ENCODE results near the gene ASB13.

ASB13 gene

DNA sequence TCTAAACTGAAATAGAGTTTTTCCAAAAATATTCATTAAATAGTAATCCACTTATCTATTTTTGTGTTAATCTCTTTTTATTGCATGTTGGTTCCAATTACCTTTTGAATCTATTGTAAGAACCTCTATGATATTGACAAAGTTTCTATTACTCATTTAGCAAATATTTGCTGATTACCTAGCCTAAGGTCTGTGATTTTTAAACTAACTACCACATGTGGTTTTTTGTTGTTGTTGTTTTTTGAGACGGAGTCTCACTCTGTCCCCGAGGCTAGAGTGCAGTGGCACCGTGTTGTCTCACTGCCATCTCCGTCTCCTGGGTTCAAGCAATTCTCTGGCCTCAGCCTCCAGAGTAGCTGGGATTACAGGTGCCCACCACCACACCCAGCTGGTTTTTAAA is 2.0 kb upstream of the ASB13 start:
- no peak for DNase-seq

DNA sequence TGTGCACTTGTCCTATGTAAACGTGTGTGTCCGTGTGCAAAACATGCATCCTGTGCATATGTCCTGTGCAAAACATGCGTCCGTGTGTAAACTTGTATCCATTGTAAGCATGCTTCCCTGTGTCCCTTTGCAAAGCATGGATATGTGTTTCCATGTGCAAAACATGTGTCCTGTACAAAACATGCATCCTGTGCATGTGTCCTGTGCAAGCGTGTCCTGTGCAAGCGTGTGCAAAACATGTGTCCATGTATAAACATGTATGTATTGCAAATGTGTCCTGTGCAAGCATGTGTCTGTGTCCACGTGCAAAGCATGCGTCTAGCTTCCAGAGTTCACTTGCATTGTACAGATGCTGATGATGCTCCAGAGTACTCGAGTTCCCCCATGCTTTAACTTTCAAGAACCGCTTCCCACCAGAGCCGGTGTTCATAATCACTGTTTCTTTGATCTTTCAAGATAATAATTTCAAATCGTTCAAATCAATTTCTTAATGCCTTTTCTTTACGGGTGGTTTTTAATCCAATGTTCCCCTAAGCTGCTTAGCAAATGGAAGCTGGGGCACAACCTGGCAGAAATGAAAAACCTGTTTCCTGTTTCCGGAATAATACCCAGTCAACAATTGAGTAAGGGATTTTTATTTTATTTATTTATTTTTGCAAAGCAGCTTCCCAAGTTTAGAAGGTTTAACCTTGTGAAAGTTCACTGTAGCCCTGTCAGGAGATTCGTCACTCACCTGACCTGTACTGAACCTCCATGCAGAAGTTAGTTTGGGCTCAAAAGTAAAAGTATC is 641 bp upstream of the ASB13 start:
- no peak for DNase-seq

DNA sequence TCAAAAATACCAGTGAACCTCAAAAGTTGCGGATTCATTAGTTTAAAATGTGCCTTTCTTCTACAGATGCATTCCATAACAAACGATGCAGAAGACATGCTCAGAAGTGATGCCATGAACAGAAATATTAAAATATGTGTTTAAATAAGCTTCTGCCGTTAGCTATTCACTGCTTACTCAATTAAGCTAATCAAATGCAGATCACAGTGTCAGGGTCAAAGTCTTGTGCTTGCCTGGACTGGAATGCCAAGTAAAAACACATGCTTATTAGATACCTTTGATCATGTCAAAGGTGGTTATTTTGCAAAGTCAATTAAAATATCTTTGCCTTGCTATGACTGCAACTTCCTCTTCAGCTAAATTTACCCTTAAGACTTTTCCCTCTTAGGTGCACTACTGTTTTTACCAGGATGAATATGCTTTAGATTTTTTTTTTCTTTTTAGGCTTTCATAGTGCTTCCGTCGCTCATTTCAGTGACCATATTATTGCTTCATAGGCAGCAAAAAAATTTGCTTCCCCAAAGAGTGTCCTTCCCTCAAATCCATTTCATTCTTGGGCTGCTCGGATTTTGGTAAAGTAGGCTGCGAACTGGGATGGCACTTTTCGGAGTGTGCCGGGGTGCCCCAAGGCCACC is 905 bp downstream of the ASB13 start:
- DNase-seq: peak in 2 of 3 donors; percentile 24 to 35

DNA sequence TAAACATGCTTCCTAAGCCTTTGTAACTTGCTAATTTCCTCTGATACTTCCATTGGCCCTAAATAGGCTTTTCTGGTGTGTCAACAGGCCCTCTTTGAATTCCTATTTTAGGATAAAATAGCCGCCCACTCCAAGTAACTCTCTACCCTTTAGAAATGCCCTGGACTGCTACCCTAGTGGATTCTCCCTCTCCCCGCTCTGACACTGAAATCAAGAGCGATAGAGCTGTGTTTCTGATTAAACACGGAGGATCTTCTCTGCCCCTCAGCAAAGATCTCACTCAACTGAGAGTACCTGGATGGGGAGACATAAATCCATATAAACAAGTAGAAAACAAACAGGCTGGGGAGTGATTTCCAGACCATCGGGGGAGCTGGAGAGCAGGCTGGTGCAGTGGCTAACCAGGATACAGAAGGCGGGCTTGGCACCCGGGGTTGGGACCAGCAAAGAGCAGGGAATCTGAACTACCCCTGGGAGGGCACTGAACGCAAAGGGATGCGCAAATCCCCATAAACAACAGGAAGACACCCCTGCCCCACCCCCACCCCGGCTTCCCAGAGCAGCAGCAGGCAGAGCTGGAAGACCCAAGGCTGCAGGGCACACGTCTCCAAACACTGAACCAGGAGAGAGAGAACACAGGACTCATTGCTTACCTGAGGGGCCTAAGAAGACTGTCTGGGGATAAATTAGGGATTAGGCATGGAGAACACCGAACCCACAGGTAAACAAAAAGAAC is 2.5 kb downstream of the ASB13 start:
- DNase-seq: no peak

DNA sequence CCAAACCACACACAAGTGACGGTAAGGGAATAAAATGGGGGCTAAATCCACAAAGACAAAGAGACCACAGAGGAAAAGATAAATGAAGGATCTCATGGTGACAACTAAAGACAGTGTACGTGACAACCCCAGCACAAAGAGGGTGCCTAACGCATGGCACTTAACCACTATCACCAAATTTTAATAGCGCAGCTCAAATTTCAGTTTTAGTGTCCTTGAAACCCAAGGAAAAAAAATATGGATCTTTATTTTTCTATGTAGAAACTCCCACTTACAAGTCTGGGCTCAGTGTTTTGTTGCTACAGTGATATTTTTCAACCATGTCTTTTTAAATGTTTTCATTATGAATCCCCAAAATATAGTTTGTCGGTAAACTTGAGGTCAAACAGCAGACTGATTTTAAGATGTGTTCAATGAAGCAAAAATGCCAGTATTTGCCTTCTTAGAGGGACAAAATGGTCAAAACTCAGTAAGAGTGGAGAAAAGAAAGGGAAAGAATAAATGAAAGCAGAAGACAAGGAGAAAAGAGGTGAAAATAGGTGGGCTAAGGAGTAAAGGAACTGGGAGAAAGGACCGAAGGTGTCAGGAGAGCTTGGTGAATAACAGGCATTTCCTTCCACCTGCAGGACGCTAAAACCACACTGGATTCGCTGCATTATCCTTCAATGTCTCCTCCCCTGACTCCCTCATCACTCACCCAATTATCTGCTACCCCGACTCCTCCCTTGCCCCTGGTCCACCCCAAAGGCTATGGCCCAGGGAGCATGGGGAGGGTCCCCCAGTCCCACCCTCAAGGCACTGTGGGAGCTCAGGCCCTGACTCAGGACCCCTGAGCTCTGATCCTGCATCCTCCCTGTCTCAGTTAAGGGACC is 3.5 kb downstream of the ASB13 start:
- DNase-seq: no peak

DNA sequence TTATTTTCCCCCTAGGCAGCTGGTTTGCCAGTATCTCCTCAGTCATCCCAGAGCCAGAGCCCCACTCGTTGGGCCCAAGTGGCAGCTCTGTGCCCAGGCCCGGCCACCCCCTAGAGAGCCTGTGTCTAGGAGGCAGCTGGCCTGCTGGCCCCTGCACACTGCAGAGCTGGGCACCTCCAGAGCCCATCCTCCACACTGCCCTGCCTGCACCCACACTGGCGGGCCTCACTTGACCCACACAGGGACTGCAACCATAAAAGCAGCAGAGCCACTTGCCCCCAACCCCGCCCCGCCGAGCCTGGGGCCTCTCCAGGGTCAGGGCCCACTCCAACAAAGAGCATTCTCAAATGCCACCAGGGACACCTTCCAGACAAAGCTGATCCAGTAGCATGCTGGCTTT is 5.4 kb downstream of the ASB13 start:
- DNase-seq: no peak

DNA sequence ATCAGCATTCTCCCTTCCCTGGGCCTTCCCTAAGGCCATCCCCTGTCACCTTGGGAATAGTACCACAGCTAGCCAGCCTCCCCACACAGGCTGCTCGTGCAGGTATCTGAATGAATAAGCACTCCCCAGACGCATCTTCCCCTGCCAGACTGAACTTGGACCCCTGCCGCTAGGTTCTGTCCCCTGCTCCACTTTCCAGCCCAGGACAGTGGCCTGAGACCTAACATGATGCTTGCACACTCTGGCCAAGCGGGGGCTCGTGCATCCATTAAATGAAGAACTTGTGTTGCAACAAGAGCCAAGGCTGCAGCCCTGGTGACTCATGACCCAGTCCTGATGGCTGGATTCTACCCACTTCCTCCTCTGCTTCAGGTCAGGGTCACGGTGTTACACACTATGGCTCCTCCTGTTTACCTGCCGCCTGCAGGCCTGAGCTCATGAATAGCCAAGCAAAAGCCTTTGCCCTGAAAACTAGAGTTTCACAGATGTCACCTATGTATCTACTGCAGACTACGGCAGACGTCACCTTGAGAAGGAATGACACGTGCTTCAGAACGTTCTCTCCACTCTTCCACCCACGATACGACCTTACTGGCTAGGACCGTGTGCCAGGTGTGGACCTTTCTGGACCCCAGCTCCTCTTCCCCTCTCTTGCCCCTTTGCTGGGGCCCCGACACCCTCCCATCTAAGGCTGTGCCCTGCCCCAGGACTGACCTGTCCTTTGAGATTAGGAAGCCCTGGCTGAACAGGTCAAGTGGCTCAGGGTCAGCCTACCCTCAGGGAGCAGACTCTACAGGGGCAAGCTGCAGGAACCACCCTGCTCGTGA is 6.5 kb downstream of the ASB13 start:
- DNase-seq: peak; percentile 83 to 85 (median 84)

DNA sequence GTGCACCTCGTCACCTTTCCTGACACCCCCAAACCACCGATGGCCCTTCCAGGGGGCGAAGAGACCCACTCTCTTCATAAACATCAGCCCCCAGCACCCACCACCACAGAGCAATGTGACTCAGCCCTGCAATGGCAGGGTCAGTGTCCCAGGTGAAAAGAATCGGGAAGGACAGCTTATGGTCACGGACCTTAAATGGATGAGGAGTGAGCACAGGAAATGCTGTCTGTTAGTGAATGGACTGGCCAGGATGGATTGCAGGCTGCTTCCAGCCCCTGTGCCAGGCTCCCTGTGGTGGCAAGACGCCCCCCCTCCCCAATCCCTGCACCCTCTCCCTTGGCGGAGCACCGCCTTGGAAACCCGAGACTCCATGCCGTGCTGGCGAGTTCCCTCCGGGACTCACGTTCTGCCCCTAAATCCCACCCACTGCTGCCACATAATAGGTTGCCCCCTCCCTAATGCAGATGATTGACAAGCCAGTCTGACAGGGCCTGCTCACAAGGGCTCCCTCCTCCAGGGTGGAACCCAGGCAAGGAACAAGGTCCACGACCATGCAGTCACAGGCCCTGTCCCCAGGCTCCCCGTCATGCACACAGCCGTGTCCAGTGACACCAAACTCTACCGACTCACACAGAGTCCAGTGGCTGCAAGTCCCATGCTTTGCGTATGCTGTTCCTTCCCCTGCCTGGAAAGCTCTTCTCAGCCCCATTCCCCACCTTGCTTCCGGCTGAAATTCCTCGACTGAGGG is 7.3 kb downstream of the ASB13 start:
- no peak for DNase-seq

DNA sequence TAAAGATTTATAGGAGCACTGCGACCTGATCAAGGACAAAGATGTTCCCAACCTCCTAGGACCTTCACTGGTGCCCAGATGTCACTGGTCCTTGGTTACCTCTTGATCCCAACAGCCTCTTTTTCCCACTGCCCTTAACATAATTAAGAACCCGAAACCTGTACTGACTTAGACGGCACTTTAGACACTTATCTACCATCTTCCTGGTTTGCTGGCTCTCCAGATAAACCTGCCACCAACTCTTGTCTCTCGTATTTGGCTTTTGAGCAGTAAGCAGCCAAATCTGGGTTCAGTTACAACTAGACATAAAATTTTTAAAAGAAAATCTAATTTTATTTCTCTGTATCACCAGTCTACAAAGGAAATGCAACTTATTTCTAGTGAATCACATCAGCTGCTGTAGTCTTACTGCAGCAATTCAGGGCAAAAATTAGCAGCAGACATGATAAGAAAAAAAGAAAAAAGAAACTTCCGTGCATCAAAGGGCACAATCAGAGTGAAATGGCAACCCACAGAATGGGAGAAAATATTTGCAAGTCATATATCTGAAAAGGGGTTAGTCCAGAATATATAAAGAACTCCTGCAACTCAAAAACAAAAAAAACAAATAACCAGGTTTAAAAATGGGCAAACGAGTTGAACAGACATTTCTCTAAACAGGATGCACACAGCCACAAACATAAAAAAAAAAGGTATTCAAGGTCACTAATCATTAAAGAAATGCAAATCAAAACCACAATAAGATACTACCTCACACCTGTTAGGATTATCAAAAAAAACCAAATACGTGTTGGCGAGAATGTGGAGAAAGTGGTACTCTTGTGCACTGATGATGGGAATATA is 9.4 kb downstream of the ASB13 start:
- no peak for DNase-seq

DNA sequence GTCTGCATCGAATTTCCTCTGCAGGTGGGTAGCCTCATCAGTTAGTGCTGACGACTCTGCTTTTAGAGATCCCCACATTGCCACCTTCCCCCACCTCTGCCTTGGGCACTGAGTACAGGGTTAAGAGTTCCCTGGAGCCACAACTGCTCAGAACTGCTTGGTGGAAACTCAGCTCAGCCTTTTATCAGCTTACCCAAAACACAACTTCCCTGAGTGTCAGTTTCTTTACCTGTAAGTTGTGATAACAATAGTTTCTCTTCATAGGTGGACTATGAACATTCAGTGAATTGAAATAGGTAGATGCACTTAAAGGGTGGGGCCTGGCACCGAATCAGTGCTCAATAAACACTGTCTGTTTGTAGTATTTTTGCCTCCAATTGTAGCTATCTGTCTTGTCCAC is 11.3 kb downstream of the ASB13 start:
- no peak for DNase-seq

DNA sequence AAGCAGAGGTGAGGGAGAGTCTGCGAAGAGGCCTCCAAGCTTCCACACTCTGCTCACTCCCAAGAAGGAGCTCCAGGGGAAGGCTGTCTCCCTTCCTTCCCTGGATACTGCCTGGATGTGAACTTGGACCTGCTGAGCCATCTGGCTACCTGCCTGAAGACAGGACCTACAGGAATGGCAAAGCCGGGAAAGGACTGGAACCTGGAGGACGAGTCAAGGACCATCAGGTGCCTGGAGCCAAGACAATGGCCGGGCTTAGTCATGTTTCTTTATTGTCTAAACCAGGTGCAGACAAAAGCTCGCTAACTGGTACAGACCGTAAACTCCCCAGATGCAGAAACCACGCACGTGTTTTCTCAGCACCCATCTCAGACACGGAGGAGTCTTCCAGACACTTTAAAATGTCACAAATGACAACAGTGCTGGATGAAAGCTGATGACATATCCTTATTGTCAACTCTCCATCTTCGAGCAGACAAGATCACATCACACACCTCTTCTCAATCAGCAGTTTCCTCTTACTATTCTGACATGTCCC is 12.1 kb downstream of the ASB13 start:
- DNase-seq: no peak

DNA sequence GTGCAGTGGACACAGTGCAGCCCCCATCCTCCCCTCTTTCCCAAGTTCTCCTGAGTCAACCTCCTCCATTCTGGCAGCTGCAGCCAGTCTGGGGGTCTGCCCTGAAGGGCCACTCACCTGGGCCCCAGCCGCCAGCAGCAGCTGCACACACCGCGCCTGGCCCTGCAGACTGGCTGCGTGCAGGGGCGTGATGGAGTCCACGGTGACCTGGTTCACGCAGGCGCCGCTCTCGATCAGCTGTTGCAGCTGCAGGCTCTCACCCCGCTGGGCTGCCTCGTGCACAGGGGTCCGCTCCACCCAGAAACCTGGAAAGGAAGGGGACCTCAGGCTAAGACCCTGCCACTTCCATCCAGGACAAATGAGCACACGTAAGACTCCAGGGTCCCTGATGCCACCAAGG is 13.6 kb downstream of the ASB13 start:
- DNase-seq: no peak

DNA sequence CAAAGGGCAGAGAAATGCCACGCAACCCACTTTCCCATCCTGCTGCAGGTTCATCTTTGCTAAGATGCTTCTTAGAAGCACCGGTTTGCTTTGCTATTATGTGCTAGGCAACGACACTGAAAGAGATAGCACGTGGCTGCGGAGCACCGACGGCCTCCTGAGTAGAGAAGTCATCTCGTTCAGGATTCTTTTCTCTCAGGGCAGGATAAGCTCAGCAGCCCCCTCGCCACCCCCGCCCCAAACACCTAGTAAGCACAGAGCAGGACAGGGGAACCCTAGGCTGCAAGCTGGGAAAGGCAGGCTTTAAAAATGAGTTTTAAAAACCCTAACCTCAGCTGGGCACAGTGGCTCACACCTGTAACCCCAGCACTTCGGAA is 15.0 kb downstream of the ASB13 start:
- DNase-seq: no peak

DNA sequence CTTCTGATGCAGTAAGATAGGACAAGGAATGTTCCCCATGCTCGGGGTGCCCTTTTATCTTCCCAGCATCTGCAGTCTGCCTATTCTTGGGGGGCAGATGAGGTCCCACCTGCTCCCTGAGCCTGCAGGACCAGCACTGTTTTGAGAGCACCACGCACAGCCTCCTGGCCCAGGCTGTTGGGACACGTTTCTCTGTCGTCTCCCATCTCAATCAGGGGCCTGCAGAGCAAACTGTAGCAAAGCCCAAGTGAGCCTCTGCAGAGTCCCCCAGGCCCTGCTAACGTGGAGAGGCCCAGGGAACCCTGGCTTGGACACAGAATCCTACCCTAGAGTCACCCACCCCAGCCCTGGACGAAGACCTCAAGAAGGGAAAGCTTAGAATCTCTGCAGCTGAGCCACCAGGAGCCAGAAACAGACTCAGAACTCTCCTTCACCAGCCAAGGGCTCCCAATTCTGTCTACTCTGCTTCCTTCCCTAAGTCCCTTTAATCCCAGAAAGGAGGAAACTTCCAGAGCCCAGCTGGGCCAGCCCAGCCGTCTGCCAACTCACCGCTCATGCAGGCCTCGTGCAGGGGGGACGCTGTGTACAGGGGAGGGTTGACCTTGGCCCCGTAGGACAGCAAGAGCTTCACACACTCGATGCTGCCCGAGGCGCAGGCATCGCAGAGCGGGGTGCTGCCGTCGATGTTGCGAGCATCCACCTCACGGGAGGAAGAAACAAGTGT is 15.6 kb downstream of the ASB13 start:
- DNase-seq: no peak

DNA sequence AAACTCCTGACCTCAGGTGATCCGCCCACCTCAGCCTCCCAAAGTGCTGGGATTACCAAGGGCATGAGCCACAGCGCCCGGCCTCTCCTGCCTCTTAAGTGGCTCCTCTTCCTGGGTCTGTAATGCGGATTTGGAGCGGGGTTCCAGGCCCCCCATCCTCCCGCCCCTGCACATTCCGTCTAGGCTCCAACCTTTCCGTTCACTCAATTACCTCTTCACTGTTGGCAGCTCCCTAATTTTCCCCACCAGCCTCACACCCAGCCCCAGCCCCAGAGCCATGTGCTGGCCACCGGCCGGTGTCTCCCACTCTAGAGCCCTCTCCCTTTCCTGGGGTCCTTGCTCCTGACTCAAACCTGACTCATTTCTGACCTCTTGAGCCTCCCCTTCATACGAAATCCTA is 16.6 kb downstream of the ASB13 start:
- no peak for DNase-seq

DNA sequence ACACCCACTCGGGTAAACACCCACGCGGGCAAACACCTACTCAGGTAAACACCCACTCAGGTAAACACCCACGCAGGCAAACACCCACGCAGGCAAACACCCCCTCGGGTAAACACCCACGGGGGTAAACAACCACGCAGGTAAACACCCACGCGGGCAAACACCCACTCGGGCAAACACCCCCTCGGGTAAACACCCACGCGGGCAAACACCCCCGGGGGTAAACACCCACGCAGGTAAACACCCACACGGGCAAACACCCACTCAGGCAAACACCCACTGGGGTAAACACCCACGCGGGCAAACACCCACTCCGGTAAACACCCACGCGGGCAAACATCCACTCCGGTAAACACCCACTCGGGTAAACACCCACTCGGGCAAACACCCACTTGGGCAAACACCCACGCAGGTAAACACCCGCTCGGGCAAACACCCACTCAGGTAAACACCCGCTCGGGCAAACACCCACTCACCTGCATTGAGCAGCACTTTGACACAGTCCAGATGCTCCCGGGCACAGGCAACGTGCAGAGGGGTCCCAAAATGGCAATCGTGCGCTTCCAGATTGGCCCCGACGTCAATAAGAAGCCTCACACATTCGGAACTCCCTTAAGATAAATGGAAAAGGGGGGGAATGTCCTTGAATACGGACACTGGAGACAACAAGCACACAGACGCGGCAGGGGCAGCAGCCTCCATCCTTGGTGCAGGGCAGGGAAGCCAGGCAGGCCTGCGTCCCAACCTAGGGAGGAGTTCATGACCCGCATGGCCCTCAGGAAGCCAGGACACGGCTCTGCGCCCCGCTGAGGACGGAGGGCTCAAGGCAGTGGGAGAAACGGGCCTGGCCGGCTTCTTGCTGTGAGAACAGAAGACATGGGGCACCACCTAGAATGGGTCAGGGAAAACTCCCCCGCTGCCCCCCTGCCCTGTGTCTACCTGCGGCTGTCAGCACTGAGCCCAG is 17.6 kb downstream of the ASB13 start:
- no peak for DNase-seq

DNA sequence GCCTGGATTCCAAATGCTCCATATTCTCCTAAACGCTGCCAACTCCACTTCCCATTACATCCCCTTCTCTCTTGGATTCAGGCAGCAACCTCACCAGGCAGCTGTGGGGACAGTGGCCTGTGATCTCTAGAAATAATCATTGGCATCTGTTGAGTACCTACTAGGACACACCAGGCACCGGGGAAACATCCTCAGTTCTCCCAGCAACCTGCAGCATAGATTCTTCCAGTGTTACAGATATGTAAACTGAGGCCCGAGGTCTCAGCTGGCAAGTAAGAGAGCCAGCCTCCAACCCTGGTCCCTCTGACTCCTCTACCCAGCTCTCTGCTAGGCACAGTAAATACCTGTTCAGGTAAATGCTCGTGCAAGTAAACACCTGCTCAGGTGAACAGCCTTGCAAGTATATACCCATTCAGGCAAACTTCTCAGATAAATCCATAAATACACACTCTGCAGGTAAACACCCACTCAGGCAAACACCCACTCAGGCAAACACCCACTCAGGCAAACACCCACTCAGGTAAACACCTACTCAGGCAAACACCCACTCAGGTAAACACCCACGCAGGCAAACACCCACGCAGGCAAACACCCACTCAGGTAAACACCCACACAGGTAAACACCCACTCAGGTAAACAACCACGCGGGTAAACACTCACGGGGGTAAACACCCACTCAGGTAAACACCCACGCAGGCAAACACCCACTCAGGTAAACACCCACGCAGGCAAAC is 18.7 kb downstream of the ASB13 start:
- no peak for DNase-seq

Measured in suppressor macrophage treated with lipopolysaccharide for 1 hour (primary cell).